Stimulated activated CD8-positive, alpha-beta memory T cell treated with anti-CD3 and anti-CD28 coated beads, Interleukin-12 subunit alpha, Interleukin-12 subunit beta, amount 100 ng/mL, for 24 hours (primary cell): ENCODE results near the gene OR8G5.
"Not testable (repeated sequence)": the region's sequence is repeated elsewhere in the genome, so short reads cannot be mapped to it uniquely, and the experiment has no call there.

ENCODE experiments used
- DNase-seq: peaks from one replicate; pipeline ENCODE4 v3.0.0-alpha.2; 2020; ENCODE audit errors: extremely low read depth

Gene OR8G5, protein sequence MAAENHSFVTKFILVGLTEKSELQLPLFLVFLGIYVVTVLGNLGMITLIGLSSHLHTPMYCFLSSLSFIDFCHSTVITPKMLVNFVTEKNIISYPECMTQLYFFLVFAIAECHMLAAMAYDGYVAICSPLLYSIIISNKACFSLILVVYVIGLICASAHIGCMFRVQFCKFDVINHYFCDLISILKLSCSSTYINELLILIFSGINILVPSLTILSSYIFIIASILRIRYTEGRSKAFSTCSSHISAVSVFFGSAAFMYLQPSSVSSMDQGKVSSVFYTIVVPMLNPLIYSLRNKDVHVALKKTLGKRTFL

DNA sequence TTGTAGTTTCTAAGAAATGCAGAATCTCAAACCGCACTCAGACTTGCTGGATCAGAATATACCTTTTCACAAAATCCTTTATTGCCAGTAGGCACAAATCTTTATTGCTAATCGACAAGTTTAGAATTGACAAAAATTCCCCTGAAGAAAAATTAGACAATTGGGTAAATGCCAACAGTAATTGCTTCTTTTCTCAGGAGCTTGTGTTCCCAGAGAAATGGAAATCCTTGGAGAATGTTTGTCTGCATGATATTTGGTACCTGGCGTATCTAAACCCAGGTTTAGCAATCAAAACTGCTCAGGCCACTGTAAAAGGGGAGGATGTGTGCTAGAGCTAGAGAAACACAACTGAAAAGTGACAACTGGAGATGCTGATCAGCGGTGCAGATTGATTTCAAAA is at the start of gene OR8G5:
TSS of gene OR8G5 (plus strand) at position 301 of the 400 bp plus-strand sequence. CDS start 8,556 bp downstream, outside the sequence.
- DNase-seq = no peak

DNA sequence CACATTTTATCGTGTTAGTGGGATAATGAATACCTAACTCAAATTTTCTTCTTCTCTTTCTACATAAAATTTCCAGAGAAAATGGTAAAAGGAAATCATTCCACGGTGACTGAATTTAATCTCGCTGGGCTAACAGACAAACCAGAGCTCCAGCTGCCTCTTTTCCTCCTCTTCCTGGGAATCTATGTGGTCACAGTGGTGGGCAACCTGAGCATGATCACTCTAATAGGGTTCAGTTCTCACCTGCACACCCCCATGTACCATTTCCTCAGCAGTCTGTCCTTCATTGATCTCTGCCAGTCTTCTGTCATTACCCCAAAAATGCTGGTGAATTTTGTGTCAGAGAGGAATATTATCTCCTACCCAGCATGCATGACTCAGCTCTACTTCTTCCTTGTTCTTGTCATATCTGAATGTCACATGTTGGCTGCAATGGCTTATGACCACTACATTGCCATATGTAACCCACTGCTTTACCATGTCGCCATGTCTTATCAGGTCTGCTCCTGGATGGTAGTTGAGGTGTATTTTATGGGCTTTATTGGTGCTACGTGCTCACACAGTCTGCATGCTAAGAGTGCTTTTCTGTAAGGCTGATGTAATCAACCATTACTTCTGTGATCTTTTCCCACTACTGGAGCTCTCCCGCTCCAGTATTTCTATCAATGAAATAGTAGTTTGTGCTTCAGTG is 48.9 kb upstream of the OR8G5 start:
- no peak for DNase-seq

DNA sequence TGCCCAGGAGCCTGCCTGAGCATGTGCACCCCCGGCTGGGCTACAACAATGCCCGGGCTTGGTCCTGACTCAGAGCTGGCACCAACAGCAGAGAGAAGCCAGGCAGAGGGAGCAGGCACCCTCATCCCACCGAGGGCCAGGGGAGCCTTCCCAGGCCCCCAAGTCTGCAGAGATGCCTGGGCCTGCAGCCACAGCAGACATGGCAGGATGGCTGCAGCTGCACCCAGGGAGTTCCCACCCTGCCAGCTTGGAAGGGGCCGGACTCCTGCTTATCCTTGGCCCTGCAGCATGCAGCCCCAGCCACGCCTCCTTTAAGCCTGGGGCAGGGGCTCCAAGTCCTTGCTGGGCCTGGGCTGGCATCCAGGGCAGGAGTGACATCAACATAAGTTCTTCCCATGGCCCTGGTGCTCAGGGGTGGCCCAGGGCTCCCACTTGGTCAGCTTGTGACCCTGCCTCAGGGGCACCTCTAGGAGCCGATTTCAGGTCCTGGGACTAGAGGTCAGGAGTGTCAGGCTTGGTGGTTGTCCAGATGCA is 46.3 kb upstream of the OR8G5 start:
- no peak for DNase-seq

DNA sequence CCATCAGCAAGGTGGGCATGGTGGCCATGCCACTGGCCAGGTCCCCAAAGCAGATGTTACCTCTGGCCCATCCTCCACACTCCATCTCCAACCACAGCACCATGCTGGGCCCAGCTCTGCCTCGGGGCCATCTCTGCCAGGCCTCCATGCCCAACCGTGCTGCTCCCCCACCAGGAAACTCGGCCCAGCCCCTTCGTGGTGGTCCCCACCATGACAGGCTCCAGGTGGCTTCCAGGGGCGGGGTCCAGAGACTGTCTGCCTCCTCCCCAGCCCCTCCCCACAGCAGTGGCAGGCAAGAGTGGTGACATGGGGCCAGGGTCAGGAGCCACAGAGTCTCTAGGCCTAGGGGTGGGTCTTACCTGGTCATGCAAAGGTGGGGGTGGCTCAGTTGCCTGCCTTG is 45.8 kb upstream of the OR8G5 start:
- DNase-seq = no peak

DNA sequence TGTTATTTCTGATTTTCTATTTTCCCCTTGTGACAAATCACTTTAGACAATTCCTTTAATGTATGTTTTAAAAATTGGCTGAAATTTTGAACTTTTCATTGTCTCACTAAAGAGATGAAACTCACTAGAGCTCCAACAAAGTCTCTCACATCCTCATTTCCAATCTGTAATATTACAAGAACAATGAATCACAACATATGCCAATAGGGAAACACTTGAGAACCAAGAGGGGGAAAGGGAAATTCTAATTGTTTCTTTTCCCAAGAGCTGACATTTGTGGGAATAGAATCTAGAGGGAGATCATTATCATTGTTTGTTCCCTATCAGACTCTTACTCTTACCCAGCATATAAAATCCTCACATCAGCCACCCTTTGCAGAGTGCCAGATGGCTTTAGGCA is 44.9 kb upstream of the OR8G5 start:
- DNase-seq = no peak

DNA sequence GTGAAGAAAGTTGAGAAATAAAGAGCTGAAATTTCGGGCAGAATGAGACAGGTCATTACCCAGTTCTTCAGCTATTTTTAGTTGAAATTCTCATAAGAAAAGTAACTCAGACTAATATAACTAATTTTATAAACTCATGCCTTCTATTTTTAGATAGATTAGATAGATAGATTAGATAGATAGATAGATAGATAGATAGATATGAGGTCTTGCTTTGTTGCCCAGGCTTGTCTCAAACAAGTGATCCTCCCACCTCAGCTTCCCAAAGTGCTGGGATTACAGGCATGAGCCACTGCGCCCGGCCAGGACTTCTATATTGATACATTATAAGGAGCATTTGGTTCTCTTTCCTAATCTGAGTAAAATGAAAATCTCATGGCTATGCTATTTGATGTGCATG is 42.1 kb upstream of the OR8G5 start:
- DNase-seq = no peak

DNA sequence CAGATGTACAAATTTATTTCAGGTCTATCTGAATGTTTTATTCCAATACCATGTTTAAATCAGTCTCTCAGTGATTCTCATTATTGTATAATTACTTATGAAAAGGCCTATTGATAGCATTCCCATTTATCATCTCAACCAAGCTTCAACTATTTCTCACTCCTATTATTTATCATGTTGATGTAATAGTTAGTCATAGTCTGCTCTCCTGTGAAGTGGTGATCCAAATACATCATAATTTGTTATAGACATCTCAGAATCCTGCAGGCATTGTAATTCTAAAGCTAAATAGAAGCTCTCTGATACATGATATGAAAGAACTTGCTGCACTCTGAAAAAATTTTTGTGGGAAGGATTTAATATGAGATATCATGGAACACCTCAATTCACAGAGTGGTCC is 37.0 kb upstream of the OR8G5 start:
- DNase-seq = no peak

DNA sequence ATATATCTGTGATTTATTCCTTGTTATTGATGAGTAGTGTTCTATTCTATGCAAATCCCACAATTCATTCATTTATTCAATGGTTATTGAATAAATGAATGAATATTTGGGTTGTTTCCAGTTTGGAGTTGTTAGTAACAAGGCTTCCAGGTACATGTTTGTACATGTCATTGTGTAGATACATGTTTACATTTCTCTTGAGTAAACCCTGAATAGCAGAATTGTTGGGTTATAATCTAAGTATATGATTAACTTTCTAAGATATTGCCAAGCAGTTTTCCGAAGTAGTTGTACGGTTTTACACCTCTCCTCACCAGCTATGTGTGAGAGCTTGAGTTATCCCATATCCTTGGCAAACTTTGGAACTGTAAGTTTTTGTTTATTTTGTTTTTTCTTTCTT is 33.8 kb upstream of the OR8G5 start:
- no peak for DNase-seq

DNA sequence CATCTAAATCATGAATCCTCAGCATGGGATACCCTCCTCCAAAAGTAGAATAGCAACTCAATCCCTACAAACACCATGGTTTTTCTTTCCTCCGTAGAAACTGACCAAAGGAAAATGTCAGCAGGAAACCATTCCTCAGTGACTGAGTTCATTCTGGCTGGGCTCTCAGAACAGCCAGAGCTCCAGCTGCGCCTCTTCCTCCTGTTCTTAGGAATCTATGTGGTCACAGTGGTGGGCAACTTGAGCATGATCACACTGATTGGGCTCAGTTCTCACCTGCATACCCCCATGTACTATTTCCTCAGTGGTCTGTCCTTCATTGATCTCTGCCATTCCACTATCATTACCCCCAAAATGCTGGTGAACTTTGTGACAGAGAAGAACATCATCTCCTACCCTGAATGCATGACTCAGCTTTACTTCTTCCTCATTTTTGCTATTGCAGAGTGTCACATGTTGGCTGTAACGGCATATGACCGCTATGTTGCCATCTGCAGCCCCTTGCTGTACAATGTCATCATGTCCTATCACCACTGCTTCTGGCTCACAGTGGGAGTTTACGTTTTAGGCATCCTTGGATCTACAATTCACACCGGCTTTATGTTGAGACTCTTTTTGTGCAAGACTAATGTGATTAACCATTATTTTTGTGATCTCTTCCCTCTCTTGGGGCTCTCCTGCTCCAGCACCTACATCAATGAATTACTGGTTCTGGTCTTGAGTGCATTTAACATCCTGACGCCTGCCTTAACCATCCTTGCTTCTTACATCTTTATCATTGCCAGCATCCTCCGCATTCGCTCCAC is 31.4 kb upstream of the OR8G5 start:
- DNase-seq = not testable (repeated sequence)

DNA sequence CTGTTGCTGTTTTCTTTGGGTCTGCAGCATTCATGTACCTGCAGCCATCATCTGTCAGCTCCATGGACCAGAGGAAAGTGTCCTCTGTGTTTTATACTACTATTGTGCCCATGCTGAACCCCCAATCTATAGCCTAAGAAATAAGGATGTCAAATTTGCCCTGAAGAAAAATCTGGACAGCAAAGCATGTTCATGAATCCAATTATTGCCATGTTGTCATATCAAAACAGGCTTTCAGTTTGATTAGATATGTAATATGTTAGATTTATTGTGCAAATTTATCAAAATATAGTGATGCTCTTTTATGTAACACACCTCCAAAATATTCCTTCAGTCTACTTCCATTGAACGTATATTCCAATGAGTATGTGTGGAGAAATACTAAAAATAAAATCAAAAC is 30.7 kb upstream of the OR8G5 start:
- DNase-seq = no peak

DNA sequence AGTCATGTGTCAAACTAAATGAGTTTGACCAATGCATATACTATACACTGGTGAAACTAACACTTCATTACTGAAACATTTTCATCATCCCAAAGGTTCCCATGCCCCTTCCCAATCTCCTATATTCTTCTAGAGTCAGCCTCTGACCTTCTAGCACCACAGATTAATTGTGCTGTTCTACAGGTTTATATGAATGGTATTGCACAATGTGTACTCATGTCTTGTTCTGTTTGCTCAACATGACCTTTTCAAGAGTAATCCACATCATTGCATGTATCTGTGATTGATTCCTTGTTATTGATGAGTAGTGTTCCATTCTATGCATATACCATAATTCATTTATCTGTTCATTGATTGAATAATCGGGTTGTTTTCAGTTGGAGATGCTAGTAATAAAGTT is 22.8 kb upstream of the OR8G5 start:
- no peak for DNase-seq

DNA sequence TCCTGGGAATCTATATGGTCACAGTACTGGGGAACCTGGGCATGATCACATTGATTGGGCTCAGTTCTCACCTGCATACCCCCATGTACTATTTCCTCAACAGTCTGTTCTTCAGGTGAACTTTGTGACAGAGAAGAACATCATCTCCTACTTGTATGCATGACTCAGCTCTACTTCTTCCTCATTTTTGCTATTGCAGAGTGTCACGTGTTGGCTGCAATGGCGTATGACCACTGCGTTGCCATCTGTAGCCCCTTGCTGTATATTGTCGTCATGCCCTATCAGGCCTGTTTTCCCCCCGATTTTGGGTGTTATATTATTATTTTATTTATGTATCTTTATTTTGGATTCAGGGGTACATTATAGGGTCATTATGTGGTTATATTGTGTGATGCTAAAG is 17.7 kb upstream of the OR8G5 start:
- DNase-seq = no peak

DNA sequence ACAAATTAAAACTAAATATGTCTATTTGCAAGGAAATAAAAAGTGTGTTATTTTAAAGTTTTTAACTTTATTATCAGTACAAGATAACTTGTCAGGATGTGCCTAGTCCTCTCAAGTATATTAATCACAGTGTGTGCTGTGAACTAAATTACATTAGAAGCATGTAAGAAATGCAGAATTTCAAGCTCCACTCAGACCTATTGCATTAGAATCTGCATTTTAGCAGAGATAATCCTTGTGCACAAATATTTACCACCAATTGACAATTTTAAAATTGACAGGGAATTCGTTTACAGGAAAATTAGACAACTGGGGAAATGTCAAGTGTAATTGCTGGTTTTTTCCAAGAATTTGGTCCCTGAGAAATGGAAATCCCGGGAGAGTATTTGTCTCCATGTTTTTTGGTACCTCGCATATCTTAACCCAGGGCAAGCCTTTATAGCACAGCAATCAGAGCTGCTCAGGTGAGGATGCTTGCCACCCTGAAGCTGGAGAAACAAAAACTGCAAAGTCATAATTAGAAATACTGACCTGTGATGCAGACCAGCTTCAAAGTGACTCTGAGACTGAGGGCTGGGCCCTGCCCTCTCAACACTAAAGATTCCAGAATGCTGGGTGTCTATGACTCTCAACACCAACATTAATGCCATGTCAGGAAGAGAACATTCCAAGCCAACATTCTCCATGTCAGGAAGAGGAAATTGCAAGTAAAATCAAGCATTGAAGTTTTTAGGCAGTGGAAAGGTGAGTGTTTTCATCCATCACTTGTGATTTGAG is 15.4 kb upstream of the OR8G5 start, which contains the start of gene OR8G1:
TSS of gene OR8G1 (plus strand) at position 475 of the 777 bp plus-strand sequence. CDS start 8,581 bp downstream, outside the sequence.
- no peak for DNase-seq

DNA sequence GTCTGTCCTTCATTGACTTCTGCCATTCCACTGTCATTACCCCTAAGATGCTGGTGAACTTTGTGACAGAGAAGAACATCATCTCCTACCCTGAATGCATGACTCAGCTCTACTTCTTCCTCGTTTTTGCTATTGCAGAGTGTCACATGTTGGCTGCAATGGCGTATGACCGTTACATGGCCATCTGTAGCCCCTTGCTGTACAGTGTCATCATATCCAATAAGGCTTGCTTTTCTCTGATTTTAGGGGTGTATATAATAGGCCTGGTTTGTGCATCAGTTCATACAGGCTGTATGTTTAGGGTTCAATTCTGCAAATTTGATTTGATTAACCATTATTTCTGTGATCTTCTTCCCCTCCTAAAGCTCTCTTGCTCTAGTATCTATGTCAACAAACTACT is 6.3 kb upstream of the OR8G5 start:
- not testable (repeated sequence) for DNase-seq

DNA sequence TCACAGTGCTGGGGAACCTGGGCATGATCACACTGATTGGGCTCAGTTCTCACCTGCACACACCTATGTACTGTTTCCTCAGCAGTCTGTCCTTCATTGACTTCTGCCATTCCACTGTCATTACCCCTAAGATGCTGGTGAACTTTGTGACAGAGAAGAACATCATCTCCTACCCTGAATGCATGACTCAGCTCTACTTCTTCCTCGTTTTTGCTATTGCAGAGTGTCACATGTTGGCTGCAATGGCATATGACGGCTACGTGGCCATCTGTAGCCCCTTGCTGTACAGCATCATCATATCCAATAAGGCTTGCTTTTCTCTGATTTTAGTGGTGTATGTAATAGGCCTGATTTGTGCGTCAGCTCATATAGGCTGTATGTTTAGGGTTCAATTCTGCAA is 8.9 kb downstream of the OR8G5 start:
- DNase-seq = not testable (repeated sequence)

DNA sequence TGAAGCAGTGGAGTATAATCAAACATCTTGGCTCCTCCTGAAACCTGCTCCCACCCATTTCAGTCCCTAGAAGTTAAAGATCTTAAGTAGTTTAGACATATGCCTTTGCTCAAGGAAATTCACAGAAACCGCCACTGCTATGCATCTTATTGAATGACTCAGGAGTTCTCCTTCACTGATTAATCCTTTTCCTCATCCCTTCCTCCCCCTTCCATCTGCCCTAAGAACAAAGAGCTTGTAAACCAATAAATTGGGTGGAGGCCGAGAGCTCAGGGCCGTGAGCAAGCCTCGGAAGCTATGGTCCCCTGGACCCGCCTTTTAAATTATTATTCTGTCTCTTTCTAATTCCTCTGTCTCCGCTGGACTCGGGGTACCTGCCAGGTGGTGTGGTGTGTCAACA is 14.7 kb downstream of the OR8G5 start:
- not testable (repeated sequence) for DNase-seq

DNA sequence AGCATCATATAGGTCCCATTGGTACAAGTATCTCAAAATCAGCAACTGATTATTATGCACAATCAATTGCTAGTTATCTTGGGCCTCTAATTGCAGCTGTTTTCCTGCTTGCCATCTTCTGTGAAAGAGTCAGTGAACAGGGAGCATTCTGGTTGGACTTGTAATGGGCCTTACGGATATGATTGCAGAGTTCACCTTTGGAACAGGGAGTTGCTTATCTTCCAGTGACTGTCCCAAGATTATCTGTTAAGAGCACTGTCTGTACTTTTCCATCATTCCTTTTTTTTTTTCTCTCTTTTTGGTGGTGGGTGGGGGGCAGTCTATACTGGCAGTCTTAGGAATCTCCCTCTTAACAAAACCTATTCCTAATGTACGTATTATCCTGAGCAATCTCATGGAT is 17.8 kb downstream of the OR8G5 start:
- DNase-seq = no peak

DNA sequence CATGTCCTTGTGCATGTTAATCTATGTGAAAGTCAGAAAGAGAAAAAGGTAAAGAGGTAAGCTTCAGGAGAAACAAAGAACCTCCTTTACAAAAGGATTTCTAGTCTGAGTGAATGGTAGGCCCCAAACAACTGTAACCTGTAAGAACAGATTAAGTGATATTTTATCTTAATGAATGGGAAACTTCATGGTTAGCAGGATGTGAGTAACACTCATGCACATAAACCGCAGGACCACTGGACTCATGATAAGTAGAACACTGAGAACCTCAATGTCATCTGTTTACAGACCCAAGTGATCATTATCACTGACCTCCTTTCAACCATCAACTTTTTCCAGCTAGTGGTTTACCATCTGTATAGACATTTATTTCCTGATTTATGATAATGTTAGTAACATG is 19.9 kb downstream of the OR8G5 start:
- no peak for DNase-seq

DNA sequence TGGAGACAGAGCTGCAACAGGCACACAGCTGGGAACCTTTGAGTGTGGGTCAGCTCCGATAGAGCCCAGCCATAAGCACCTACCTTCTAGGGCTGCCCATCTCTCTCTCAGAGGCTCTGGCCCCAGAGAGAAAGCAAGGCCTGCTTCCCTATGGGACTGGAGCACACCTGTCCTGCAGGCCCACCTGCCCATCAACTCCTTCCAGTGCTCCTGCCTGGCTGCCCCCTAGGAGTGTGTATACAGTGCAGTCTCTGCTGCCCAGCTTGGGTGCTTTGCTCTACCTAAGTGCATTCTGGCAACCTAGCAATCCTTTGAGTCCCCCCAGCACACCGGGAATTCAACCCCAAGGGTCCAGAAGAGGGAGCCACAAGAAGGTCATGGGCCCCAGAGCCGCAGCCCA is 21.0 kb downstream of the OR8G5 start:
- no peak for DNase-seq

DNA sequence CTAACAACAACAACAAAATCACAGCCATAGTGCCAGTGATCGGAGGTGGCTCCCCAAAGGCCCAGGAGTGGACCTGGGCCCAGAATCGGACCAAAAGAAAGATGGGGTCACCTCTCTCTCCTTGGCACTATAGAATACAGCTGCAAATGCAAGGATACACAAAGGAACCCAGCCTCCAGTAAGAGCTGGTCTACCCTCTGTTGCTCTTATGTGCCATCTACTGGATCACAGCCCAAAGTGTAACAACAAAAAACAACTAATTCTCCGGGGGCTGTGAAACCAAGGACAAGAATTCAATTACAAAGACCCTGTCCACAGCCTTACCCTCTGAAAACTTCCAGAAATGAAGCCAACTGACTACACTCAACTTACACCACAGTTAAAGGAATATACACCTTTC is 21.6 kb downstream of the OR8G5 start:
- DNase-seq = no peak

DNA sequence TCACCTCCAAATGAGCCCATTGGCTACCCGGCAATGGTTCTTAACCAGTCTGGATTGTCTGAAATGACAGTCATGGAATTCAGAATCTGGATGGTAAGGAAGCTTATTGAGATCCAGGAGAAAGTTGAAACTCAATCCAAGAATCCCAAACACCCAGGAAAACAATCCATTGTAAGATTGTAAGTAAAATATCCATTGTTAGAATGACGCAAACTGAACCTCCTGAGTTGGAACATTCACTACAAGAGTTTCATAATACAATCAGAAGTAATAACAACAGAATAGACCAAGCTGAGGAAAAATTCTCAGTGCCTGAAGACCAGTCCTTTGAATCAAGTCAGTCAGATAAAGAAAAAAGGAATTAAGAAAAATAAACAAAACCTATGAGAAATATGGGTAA is 22.1 kb downstream of the OR8G5 start:
- DNase-seq = no peak
